OCI-LY7 (cell line): ENCODE results near the gene NEDD4. TPM values are rescaled to one million over a fixed set of nuclear protein-coding genes. Genes with fewer than 3 reads are reported as not detected.

Experiments used
- BruUV-seq: library from RNA; stranded (reverse); fragments of 400-500 nt; replicated peaks from 2 replicates; lab custom pipeline; 2021; lab: Mats Ljungman, UMichigan
- CTCF ChIA-PET: fragments of 300-600 bp; sonication (Branson Sonifier 250); formaldehyde crosslinking; loops from one replicate; lab custom pipeline; 2022; ENCODE audit warnings: antibody characterized with exemption; ENCODE audit not compliant: unreplicated experiment; lab: Charles Lee
- POLR2A ChIA-PET: fragments of 300-600 bp; sonication (Branson Sonifier 250); formaldehyde crosslinking; loops from one replicate; lab custom pipeline; 2022; ENCODE audit warnings: antibody characterized with exemption; lab: Charles Lee
- DNase-seq: peaks from one replicate; pipeline ENCODE4 v3.0.0-alpha.2; 2015; ENCODE audit warnings: low spot score
- H2AFZ ChIP-seq: fragments of 200-600 bp; sonication (generic), shearing (Covaris generic); 2 replicates; pipeline ENCODE4 v1.6.1; 2014; ENCODE audit warnings: mild to moderate bottlenecking, antibody characterized with exemption, low read length, moderate library complexity
- H3K27ac ChIP-seq: fragments of 200-600 bp; sonication (generic); 2 replicates; pipeline ENCODE4 v1.5.1; 2014; ENCODE audit warnings: mixed run types, low read depth, mild to moderate bottlenecking, moderate library complexity, low read length, inconsistent platforms; ENCODE audit not compliant: poor library complexity, severe bottlenecking
- H3K36me3 ChIP-seq: fragments of 200-600 bp; sonication (generic); 2 replicates; pipeline ENCODE4 v1.6.1; 2014; ENCODE audit warnings: mild to moderate bottlenecking, antibody characterized with exemption, low read length, moderate library complexity, mixed read lengths; ENCODE audit not compliant: insufficient read depth
- H3K4me1 ChIP-seq: fragments of 200-600 bp; sonication (generic); 2 replicates; pipeline ENCODE4 v1.5.1; 2014; ENCODE audit warnings: mild to moderate bottlenecking, low read length; ENCODE audit not compliant: insufficient read depth, poor library complexity, severe bottlenecking
- H3K4me2 ChIP-seq: fragments of 200-600 bp; sonication (generic); 2 replicates; pipeline ENCODE4 v1.6.1; 2014; ENCODE audit warnings: mild to moderate bottlenecking, low read length
- H3K4me3 ChIP-seq: fragments of 200-600 bp; sonication (generic); 2 replicates; pipeline ENCODE4 v1.5.1; 2014; ENCODE audit warnings: mild to moderate bottlenecking, low read depth, low read length; ENCODE audit not compliant: poor library complexity, severe bottlenecking
- H3K79me2 ChIP-seq: fragments of 200-600 bp; sonication (generic); 2 replicates; pipeline ENCODE4 v1.6.1; 2016; ENCODE audit warnings: low read depth, mild to moderate bottlenecking, low read length, moderate library complexity, mixed read lengths; ENCODE audit not compliant: insufficient read depth
- H3K9me2 ChIP-seq: fragments of 200-600 bp; sonication (generic); 2 replicates; pipeline ENCODE4 v1.6.1; 2016; ENCODE audit warnings: mild to moderate bottlenecking, low read length, mixed read lengths; ENCODE audit not compliant: insufficient read depth
- H3K9me3 ChIP-seq: fragments of 200-600 bp; sonication (generic); 2 replicates; pipeline ENCODE4 v1.6.1; 2014; ENCODE audit warnings: mild to moderate bottlenecking, mixed run types, low read length, mixed read lengths
- H4K20me1 ChIP-seq: fragments of 200-600 bp; sonication (generic); 2 replicates; pipeline ENCODE4 v1.6.1; 2014; ENCODE audit warnings: mild to moderate bottlenecking, antibody characterized with exemption, low read length, moderate library complexity, mixed read lengths; ENCODE audit not compliant: insufficient read depth
- EZH2phosphoT487 ChIP-seq: fragments of 200-600 bp; sonication (generic); IDR thresholded peaks from 2 replicates; pipeline ENCODE4 v1.6.1; 2018; ENCODE audit warnings: low read depth, borderline replicate concordance, mild to moderate bottlenecking, mixed run types, antibody characterized with exemption, low read length, moderate library complexity, mixed read lengths
- intact Hi-C: fragments of 100-400 bp; cut with micrococcal nuclease; formaldehyde crosslinking; loops from one replicate; pipeline ENCODE4 v1.10.0; 2022; ENCODE audit not compliant: unreplicated experiment
- total RNA-seq, 2 experiments: library from RNA; depleted of rRNA in 1 of 2; stranded (reverse); fragments of >200 nt in 1 of 2; shearing (Covaris generic) in 1 of 2; gene quantifications; 2 replicates each; pipeline ENCODE4 v1.2.3, GENCODE V29; 2014 to 2022
- TF ChIP-seq, protein P1 (sequence below): fragments of 200-600 bp; sonication (generic); conservative IDR thresholded peaks from 2 replicates; pipeline ENCODE4 v1.5.1; 2014; ENCODE audit warnings: mild to moderate bottlenecking, antibody characterized with exemption, low read length, moderate library complexity, mixed read lengths

The NEDD4 gene
- total RNA-seq, 2 experiments from 2014 or later, result 4.8 to 12.7 TPM

DNA sequence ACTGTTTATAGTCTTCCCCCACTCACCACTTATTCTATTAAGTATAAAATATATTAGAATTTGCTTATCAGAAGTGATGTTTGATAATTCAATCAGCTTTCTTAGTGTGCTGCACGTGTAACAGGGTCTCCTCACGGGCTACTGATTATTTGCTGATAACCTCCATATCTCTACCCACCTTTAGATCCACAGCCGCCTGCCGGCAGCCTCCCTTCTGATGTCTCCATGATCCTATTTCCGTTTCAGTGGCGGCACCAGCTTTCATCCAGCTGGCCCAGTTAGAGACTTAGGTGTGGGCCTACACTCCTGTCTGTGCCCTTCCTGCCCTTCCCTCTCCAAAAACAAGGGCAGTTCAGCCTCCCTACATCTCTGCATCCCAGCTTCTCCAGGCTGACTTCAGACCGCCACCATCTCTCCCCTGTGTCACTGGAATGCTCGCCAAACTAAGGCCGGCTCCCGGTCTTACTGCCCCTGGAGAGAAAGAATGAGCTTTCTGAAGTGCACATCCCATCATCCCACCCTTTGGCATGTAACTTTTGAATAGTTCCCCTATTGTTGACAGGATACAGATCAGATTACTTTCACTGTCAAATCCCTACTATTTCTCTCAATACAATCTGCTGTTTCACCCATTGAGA lies 173.9 kb downstream of the NEDD4 start:
- Histone ChIP-seq H3K4me1 (no peaks in the 10 kb centered on the region), H3K9me3 (no peaks in the 10 kb centered on the region), H3K4me3 (no peak overlapping the region), H2AFZ (no peak overlapping the region), H3K27ac (no peak overlapping the region), H4K20me1 (no peaks in the 10 kb centered on the region), H3K79me2 (no peaks in the 10 kb centered on the region), H3K9me2 (no peaks in the 10 kb centered on the region), H3K4me2 (no peak overlapping the region), H3K36me3 (no peaks in the 10 kb centered on the region)
- TF ChIP-seq, protein P1, sequence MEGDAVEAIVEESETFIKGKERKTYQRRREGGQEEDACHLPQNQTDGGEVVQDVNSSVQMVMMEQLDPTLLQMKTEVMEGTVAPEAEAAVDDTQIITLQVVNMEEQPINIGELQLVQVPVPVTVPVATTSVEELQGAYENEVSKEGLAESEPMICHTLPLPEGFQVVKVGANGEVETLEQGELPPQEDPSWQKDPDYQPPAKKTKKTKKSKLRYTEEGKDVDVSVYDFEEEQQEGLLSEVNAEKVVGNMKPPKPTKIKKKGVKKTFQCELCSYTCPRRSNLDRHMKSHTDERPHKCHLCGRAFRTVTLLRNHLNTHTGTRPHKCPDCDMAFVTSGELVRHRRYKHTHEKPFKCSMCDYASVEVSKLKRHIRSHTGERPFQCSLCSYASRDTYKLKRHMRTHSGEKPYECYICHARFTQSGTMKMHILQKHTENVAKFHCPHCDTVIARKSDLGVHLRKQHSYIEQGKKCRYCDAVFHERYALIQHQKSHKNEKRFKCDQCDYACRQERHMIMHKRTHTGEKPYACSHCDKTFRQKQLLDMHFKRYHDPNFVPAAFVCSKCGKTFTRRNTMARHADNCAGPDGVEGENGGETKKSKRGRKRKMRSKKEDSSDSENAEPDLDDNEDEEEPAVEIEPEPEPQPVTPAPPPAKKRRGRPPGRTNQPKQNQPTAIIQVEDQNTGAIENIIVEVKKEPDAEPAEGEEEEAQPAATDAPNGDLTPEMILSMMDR, result no peak
- no peak for TF ChIP-seq EZH2phosphoT487
- DNase-seq, result no peak
- ChIA-PET POLR2A (no interaction called here), CTCF (no interaction called here)
- BruUV-seq, result no TSS peak
- intact Hi-C loops, result no loop called here

DNA sequence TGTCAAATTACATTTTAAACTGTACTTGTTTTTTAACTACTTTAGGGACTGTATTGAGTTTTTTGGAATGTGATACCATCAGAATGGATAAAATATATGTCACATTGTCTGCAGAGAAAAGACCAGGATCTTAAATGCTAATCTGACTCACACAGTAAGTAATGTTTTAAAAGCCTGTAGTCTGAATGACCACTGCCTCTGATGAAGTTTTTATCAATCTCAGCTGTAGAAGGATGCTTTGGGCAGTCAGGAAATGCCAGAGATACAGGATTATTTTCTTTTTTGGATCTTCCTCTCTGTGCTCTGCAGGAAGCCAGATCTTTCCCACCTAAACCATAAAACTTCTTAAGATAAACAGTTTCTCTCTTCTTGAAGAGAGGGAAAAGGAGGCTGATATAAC lies 177.4 kb downstream of the NEDD4 start:
- Histone ChIP-seq H3K9me2 (no peaks in the 10 kb centered on the region), H3K79me2 (no peaks in the 10 kb centered on the region), H3K27ac (no peak overlapping the region), H3K9me3 (no peaks in the 10 kb centered on the region), H3K36me3 (no peaks in the 10 kb centered on the region), H3K4me2 (no peak overlapping the region), H2AFZ (no peak overlapping the region), H3K4me3 (no peak overlapping the region), H3K4me1 (no peaks in the 10 kb centered on the region), H4K20me1 (no peaks in the 10 kb centered on the region)
- CTCF ChIA-PET, result no interaction called here
- BruUV-seq, result no TSS peak
- TF ChIP-seq, protein P1, result no peak
- TF ChIP-seq EZH2phosphoT487, result no peak
- intact Hi-C loops, result no loop called here
- no peak for DNase-seq
- POLR2A ChIA-PET, result interaction anchor here (0.6 to 0.7 kb wide), 3 partner anchors 14 to 100 kb away, joined by 3 to 7 read pairs (median 4); no protein-coding TSS in a partner anchor

DNA sequence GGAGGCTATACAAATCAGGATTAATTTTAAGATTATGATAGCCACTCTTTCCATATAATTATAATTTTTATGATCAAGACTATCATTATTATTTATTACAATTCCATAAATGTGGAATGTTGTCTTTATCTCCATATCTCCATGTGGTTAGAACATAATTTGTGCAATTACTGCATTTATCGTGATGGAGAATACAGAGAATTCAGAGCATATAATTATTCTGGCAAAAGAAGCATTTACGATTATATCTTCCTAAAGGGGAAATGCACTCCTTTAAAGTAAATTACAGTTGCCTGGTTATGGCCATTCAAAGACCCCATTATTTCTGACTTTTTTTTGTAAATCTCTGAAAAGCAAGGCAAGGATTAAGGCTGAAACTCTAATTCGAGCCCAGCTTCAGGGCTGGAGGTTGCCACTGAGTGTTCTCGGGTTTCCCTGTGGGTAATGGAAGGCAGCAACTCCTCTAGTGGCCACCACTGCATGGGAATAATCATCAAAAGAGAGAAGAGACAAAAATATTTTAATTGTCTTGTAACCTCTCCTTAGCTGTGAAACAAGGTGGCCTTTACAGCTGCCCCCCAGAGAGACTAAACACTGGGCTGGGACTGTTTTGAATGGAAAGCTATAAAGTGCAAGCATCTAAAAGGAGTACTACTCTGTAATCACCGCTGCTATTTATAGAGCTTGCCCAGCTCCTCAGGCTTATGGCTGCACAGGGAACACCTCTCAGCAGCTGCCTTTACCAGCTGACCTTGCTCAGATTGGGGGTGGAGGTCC lies 190.6 kb downstream of the NEDD4 start:
- Histone ChIP-seq H2AFZ (no peak overlapping the region), H3K79me2 (no peaks in the 10 kb centered on the region), H3K9me2 (no peaks in the 10 kb centered on the region), H3K9me3 (no peaks in the 10 kb centered on the region), H4K20me1 (no peaks in the 10 kb centered on the region), H3K4me3 (no peak overlapping the region), H3K36me3 (no peaks in the 10 kb centered on the region), H3K27ac (no peak overlapping the region), H3K4me2 (no peak overlapping the region), H3K4me1 (no peaks in the 10 kb centered on the region)
- no peak for DNase-seq
- ChIA-PET CTCF (no interaction called here), POLR2A (interaction anchor here (0.6 kb wide), 1 partner anchor 30 kb away, joined by 3 read pairs; no protein-coding TSS in a partner anchor)
- no peak for TF ChIP-seq EZH2phosphoT487
- TF ChIP-seq, protein P1, result no peak
- BruUV-seq, result no TSS peak
- intact Hi-C loops, result no loop called here
